Ramos (cell line): ENCODE measurements around the gene PKIB.

Source experiments
- in situ Hi-C: fragments of 300-500 bp; cut with MboI; formaldehyde crosslinking; loops from one replicate; pipeline ENCODE4 v1.14.3; 2022; ENCODE audit warnings: low sequenced_read_pairs; ENCODE audit not compliant: unreplicated experiment

The PKIB gene

GRCh38 chr6:122663981-122664380, 53.8 kb downstream of the PKIB start:
- in situ Hi-C loops = no loop called here

GRCh38 chr6:122665929-122666328, 55.7 kb downstream of the PKIB start:
- in situ Hi-C loops = no loop called here

GRCh38 chr6:122666418-122666817, 56.2 kb downstream of the PKIB start:
- in situ Hi-C loops = no loop called here

GRCh38 chr6:122669418-122669817, 59.2 kb downstream of the PKIB start:
- in situ Hi-C loops = no loop called here

GRCh38 chr6:122669868-122670267, 59.7 kb downstream of the PKIB start:
- in situ Hi-C loops = no loop called here

- in situ Hi-C loops = no loop called here
These were observed 61.0 kb downstream of the PKIB start for GRCh38 chr6:122671251-122671650.

GRCh38 chr6:122673343-122673961, 63.2 kb downstream of the PKIB start:
- in situ Hi-C loops = no loop called here

- in situ Hi-C loops = no loop called here
These were observed 65.9 kb downstream of the PKIB start for GRCh38 chr6:122676146-122676545.

- in situ Hi-C loops = no loop called here
These were observed 66.5 kb downstream of the PKIB start for GRCh38 chr6:122676688-122677087.

- in situ Hi-C loops = no loop called here
These were observed 67.2 kb downstream of the PKIB start for GRCh38 chr6:122677406-122677805.

- in situ Hi-C loops = no loop called here
These were observed 68.6 kb downstream of the PKIB start for GRCh38 chr6:122678841-122679240.

GRCh38 chr6:122681705-122682104, 71.5 kb downstream of the PKIB start:
- in situ Hi-C loops = no loop called here

GRCh38 chr6:122683989-122684651, 73.9 kb downstream of the PKIB start:
- in situ Hi-C loops = no loop called here

- in situ Hi-C loops = no loop called here
These were observed 82.0 kb downstream of the PKIB start for GRCh38 chr6:122692175-122692598.

GRCh38 chr6:122692807-122693580, 82.8 kb downstream of the PKIB start:
- in situ Hi-C loops = no loop called here

GRCh38 chr6:122694075-122694474, 83.9 kb downstream of the PKIB start:
- in situ Hi-C loops = no loop called here

GRCh38 chr6:122694602-122695001, 84.4 kb downstream of the PKIB start:
- in situ Hi-C loops = no loop called here

GRCh38 chr6:122695188-122695587, 85.0 kb downstream of the PKIB start:
- in situ Hi-C loops = no loop called here

GRCh38 chr6:122696079-122696478, 85.9 kb downstream of the PKIB start:
- in situ Hi-C loops = no loop called here

GRCh38 chr6:122696853-122697252, 86.6 kb downstream of the PKIB start:
- in situ Hi-C loops = no loop called here

- in situ Hi-C loops = no loop called here
These were observed 87.3 kb downstream of the PKIB start for GRCh38 chr6:122697458-122697857.
